Subcutaneous abdominal adipose tissue (tissue), 5 donors: Measurements from ENCODE around the gene INSIG1.
A peak's percentile ranks its signal among the peaks of the same experiment; 100 is the strongest.

Experiments used
- H3K27ac ChIP-seq: one replicate; pipeline ENCODE4 v1.7.0; 2013; ENCODE audit warnings: low read depth, mild to moderate bottlenecking, inconsistent platforms, low read length, moderate library complexity
- H3K27me3 ChIP-seq, 5 donors: one replicate each; pipeline ENCODE4 v1.7.0; 2013; ENCODE audit warnings: low read length in 5 of 5, inconsistent platforms in 1 of 5; ENCODE audit not compliant: control insufficient read depth in 5 of 5, insufficient read depth in 4 of 5
- H3K36me3 ChIP-seq, 5 donors: one replicate each; pipeline ENCODE4 v1.7.0; 2013; ENCODE audit warnings: low read length in 5 of 5; ENCODE audit not compliant: control insufficient read depth in 5 of 5, insufficient read depth in 5 of 5
- H3K4me1 ChIP-seq, 5 donors: one replicate each; pipeline ENCODE4 v1.7.0; 2013; ENCODE audit warnings: low read length in 5 of 5, mild to moderate bottlenecking in 3 of 5, moderate library complexity in 1 of 5; ENCODE audit not compliant: control insufficient read depth in 5 of 5, insufficient read depth in 5 of 5
- H3K4me3 ChIP-seq, 5 donors: one replicate each; pipeline ENCODE4 v1.7.0; 2013; ENCODE audit warnings: low read length in 5 of 5, low read depth in 1 of 5
- H3K9ac ChIP-seq, 5 donors: one replicate each; pipeline ENCODE4 v1.7.0; 2013; ENCODE audit warnings: low read length in 5 of 5, mild to moderate bottlenecking in 4 of 5, moderate library complexity in 3 of 5
- H3K9me3 ChIP-seq, 5 donors: one replicate each; pipeline ENCODE4 v1.7.0; 2013; ENCODE audit warnings: low read length in 5 of 5; ENCODE audit not compliant: control insufficient read depth in 5 of 5
- donor health status: healthy.
- donor health status: healthy.
- donor health status: healthy.
- donor health status: healthy.
- donor health status: healthy.

The INSIG1 gene

DNA sequence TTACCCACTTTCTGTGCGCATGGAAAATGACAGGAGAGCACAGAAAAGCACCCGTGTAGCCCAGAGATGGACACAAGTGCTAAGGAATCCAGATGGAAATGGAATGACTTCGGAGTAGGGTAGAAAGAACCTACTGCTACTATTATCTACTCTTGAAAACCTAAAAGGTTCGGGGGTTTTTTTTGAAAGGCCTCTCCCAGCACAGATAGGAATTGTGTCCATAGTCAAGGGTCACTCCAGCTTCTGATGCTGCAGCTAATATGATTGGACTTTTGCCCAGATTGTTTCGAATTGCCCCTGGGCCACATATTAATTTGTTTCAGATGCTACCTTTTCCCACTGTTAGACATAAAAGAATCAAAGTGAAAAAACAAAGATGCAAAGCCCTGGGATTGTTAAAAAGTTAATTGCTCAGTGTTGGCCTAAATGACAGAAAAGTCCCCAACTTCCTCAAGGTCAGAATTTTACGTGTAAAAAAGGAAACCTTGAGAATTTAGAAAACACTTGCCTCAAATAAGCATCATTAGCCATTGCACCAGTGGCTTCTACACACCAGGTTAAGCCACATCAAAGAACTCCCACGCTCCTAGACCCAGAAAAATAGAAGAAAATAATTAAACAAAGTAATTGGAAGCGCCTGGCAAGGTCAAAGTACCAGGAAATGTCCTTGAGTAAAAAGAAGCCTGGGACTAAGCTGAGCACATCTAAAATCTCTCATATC is 40.8 kb upstream of the INSIG1 start:
- Histone ChIP-seq H3K27me3 (no peaks in the 10 kb centered on the region), H3K4me1 (peaks cover 12 to 59% (median 52%) of the 10 kb centered on the region in 5 donors), H3K9ac (peak overlapping the region in 2 of 5 donors; percentile 76 to 82), H3K4me3 (peak overlapping the region in 2 of 5 donors; percentile 2 to 40), H3K27ac (peak overlapping the region; percentile 99), H3K9me3 (no peaks in the 10 kb centered on the region), H3K36me3 (no peaks in the 10 kb centered on the region)

DNA sequence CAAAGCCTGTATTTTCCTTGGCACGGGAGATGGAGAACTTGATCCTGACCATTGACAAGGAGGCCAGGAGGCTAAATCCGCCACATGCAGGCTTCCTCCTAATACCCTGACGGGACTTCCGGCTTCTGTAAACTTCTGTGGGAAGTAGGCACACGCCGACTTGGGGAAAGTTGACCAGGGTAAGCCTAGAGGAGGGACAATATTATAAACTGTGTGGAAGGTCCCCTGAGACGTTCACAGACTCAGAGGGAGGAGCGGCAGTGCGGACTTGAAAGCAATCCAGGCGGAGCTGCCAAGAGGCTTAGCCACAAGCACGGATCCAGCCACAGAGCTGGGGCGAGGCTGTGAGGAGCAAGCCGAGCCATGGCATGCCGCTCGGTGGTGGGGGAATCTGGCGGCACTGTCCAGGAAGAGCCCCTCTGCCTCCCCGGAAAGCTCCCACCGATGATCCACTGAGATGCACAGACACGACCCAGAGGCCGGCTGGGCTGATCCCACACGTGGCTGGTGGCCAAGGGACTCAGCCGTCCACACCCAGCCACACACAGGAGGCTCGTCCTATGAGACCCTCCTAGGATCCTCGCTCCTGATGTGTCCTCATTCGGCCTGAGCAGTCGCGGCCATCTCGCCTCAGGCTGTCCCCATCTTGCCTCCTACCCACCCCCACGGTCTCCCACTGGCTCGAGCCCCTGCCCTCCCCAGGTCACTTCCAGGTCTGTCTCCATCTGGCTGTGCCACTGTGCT is 40.0 kb upstream of the INSIG1 start:
- Histone ChIP-seq H3K27ac (peak overlapping the region; percentile 99), H3K9ac (peak overlapping the region; percentile 59 to 82 (median 69)), H3K9me3 (no peaks in the 10 kb centered on the region), H3K4me3 (peak overlapping the region in 4 of 5 donors; percentile 2 to 49 (median 40)), H3K27me3 (no peaks in the 10 kb centered on the region), H3K36me3 (no peaks in the 10 kb centered on the region), H3K4me1 (peaks cover 6 to 52% (median 45%) of the 10 kb centered on the region in 5 donors)

DNA sequence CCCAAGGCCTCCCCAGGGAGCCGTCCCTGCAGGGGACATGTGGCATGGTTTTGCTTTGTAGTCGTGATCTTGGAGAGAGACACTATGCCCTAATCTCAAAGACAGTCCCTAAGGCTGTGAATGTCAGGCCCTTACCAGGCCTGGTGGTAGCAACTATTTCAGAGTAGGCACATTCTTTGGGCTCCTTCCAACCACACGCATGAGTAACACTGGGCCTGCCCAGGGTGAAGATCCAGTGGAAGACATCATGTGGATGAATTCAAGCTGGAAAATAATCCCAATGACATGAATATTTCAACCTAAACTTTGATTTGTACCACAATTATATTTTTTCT is 39.5 kb upstream of the INSIG1 start:
- Histone ChIP-seq H3K27ac (peak overlapping the region; percentile 99), H3K9me3 (no peaks in the 10 kb centered on the region), H3K4me3 (peak overlapping the region in 3 of 5 donors; percentile 40 to 49 (median 41)), H3K27me3 (no peaks in the 10 kb centered on the region), H3K9ac (peak overlapping the region; percentile 59 to 82 (median 69)), H3K4me1 (peaks cover 6 to 47% (median 45%) of the 10 kb centered on the region in 5 donors), H3K36me3 (no peaks in the 10 kb centered on the region)

DNA sequence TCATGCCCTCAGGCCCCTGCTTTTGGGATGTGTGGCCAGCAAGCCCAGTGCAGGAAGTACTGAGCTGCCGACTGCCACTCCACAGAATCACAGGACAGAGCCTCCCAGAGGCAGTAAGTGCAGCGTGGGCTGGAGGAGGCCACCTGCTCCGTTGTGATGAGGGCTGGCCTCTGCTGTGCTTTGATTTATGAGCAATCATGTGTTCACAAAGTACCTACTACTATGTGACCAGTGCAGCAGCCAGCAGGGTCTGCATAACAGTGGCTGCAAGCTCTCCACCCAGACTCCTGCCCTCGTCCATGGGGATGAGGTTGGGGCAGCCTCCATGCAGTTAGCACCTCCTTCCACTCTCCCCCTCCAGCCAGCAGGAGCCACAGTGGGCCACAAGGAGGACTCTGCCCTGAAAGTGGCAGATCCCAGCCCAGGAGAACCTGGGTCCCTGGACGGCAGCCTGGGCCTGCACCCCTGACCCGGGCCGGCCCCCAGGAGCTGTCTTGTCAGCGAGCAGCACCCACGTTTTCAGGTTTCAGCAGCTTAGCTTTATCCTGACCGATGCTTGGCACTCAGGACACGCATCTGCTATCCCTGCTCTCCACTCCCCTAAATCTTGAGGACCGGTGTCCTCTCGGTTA is 37.7 kb upstream of the INSIG1 start:
- H3K36me3 ChIP-seq: no peaks in the 10 kb centered on the region
- H3K9ac ChIP-seq: no peak overlapping the region
- no peak overlapping the region for H3K4me3 ChIP-seq
- no peaks in the 10 kb centered on the region for H3K27me3 ChIP-seq
- H3K27ac ChIP-seq: no peak overlapping the region
- H3K4me1 ChIP-seq: peaks cover 6 to 41% (median 38%) of the 10 kb centered on the region in 5 donors
- H3K9me3 ChIP-seq: no peaks in the 10 kb centered on the region

DNA sequence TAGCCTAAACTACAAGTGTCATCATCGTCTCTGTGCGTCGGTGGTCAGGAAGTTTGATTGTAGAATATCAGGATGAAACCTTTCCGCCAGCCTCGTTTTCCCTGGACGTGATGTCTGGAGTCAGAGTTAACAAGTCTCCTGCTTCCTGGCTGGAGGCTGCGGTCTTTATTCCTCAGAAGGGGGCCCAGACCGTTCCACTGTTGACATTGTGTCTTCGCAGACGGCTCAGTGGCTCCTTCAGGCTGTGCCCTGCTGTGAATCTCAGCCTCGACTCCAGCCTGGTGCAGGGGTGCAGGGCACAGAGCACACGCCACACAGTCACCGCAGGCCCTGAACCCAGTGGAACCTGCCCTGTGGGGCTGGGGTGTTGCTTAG is 37.2 kb upstream of the INSIG1 start:
- no peaks in the 10 kb centered on the region for H3K27me3 ChIP-seq
- H3K9me3 ChIP-seq: no peaks in the 10 kb centered on the region
- H3K27ac ChIP-seq: no peak overlapping the region
- H3K4me1 ChIP-seq: peaks cover 9 to 46% (median 36%) of the 10 kb centered on the region in 5 donors
- no peak overlapping the region for H3K9ac ChIP-seq
- no peak overlapping the region for H3K4me3 ChIP-seq
- H3K36me3 ChIP-seq: no peaks in the 10 kb centered on the region

DNA sequence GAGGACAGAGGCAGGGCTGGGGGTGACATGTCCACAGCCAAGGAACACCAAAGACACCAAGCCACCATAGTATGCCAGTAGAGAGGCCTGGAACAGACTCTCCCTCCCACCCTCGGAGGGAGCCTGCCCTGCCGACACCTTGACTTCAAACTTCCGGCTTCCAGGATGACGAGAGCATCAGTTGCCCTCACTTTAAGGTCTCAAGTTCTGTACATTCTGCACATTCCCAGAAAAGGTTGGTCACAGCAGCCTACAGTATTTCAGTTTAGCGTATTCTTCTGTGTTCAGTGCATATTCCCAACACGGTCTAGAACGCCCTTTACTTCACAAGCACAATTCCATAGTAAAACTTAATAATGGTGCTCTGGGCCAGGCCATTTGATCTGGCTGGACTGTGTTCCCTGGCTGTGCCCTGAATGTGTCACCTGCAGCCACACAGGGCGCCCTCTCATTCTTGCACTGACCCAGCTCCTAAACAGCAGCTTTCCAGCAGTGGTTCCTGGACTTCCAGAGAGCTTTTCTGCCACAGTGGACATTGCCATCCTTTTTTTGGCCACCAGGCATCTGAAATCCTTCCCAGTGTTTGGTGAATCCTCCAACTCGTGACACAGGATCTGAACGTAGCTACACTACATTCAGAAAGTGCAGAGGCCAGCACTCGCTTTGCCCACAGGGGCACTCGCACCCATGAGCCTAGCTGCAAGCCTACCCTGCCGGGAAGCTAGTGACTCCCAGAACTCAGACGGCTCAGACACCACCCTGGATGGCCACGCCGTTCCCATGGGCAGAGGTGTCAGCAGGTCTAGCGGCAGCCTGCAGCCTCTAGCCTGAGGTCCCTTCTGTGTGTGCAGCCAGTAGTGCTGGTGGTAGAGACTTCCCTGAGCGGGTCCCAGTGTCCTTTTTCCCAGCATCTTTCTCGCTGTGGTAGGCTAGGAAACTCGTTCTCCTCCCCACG is 36.4 kb upstream of the INSIG1 start:
- no peak overlapping the region for H3K9ac ChIP-seq
- no peaks in the 10 kb centered on the region for H3K36me3 ChIP-seq
- H3K27me3 ChIP-seq: no peaks in the 10 kb centered on the region
- H3K4me1 ChIP-seq: peaks cover 9 to 43% (median 31%) of the 10 kb centered on the region in 5 donors
- H3K4me3 ChIP-seq: no peak overlapping the region
- H3K27ac ChIP-seq: no peak overlapping the region
- no peaks in the 10 kb centered on the region for H3K9me3 ChIP-seq

GRCh38 chr7:155262031-155262430 is 35.6 kb upstream of the INSIG1 start:
- Histone ChIP-seq H3K4me3 (no peak overlapping the region), H3K27me3 (no peaks in the 10 kb centered on the region), H3K4me1 (peaks cover 6 to 36% (median 24%) of the 10 kb centered on the region in 5 donors), H3K9me3 (no peaks in the 10 kb centered on the region), H3K27ac (no peak overlapping the region), H3K9ac (no peak overlapping the region), H3K36me3 (no peaks in the 10 kb centered on the region)

GRCh38 chr7:155263051-155263450 is 34.6 kb upstream of the INSIG1 start:
- Histone ChIP-seq H3K4me3 (no peak overlapping the region), H3K9me3 (no peaks in the 10 kb centered on the region), H3K9ac (no peak overlapping the region), H3K4me1 (peaks cover 2 to 25% (median 14%) of the 10 kb centered on the region in 5 donors), H3K27ac (no peak overlapping the region), H3K36me3 (no peaks in the 10 kb centered on the region), H3K27me3 (no peaks in the 10 kb centered on the region)

GRCh38 chr7:155263581-155264143 is 34.0 kb upstream of the INSIG1 start:
- no peaks in the 10 kb centered on the region for H3K27me3 ChIP-seq
- H3K36me3 ChIP-seq: no peaks in the 10 kb centered on the region
- no peaks in the 10 kb centered on the region for H3K9me3 ChIP-seq
- H3K27ac ChIP-seq: no peak overlapping the region
- no peak overlapping the region for H3K4me3 ChIP-seq
- H3K9ac ChIP-seq: no peak overlapping the region
- H3K4me1 ChIP-seq: peaks cover 1 to 21% (median 11%) of the 10 kb centered on the region in 5 donors
